Brain microvascular endothelial cell (primary cell): ENCODE measurements around the gene CLSTN2.

ENCODE experiments used
- DNase-seq: peaks from one replicate; pipeline ENCODE4 v3.0.0-alpha.2; 2020
- H3K27ac ChIP-seq: fragments of 250-450 bp; sonication (Bioruptor Pico); 2 replicates; pipeline ENCODE4 v1.5.1; 2020; ENCODE audit warnings: mild to moderate bottlenecking, moderate library complexity
- H3K27me3 ChIP-seq: fragments of 250-450 bp; sonication (Bioruptor Pico); replicated peaks from 2 replicates; pipeline ENCODE4 v1.5.1; 2020; ENCODE audit warnings: mild to moderate bottlenecking
- H3K36me3 ChIP-seq: fragments of 250-450 bp; sonication (Bioruptor Pico); replicated peaks from 2 replicates; pipeline ENCODE4 v1.5.1; 2020; ENCODE audit warnings: mild to moderate bottlenecking
- H3K4me3 ChIP-seq: 2 replicates; pipeline ENCODE4 v1.5.1; 2011; ENCODE audit warnings: low read depth, mild to moderate bottlenecking, control low read depth, low read length, moderate library complexity
- CTCF ChIP-seq: IDR thresholded peaks from 2 replicates; pipeline ENCODE4 v1.5.1; 2011; ENCODE audit warnings: low read depth, mild to moderate bottlenecking, moderate library complexity, low read length, control low read depth, inconsistent platforms; ENCODE audit errors: missing control alignments
- in situ Hi-C: cut with HindIII; loops from 2 replicates; pipeline ENCODE4 v1.10.0; 2017; ENCODE audit warnings: low sequenced_read_pairs, low pct_ligation_motif_present

The CLSTN2 gene

GRCh38 chr3:140167600-140168281 is 232.8 kb downstream of the CLSTN2 start:
- Histone ChIP-seq H3K27ac (no peak overlapping the region), H3K27me3 (no peaks in the 10 kb centered on the region), H3K36me3 (no peaks in the 10 kb centered on the region), H3K4me3 (no peak overlapping the region)
- in situ Hi-C loops: no loop called here
- TF ChIP-seq CTCF: no peak
- DNase-seq: no peak

GRCh38 chr3:140170612-140171011 is 235.6 kb downstream of the CLSTN2 start:
- in situ Hi-C loops: no loop called here
- Histone ChIP-seq H3K36me3 (no peaks in the 10 kb centered on the region), H3K27me3 (no peaks in the 10 kb centered on the region), H3K4me3 (no peak overlapping the region), H3K27ac (no peak overlapping the region)
- no peak for DNase-seq
- no peak for TF ChIP-seq CTCF

- no peak overlapping the region for H3K27ac ChIP-seq
- no peak for TF ChIP-seq CTCF
- H3K4me3 ChIP-seq: no peak overlapping the region
- H3K27me3 ChIP-seq: no peaks in the 10 kb centered on the region
- DNase-seq: no peak
- H3K36me3 ChIP-seq: no peaks in the 10 kb centered on the region
- in situ Hi-C loops: no loop called here
Measured at GRCh38 chr3:140176526-140176925, 241.5 kb downstream of the CLSTN2 start.

DNA sequence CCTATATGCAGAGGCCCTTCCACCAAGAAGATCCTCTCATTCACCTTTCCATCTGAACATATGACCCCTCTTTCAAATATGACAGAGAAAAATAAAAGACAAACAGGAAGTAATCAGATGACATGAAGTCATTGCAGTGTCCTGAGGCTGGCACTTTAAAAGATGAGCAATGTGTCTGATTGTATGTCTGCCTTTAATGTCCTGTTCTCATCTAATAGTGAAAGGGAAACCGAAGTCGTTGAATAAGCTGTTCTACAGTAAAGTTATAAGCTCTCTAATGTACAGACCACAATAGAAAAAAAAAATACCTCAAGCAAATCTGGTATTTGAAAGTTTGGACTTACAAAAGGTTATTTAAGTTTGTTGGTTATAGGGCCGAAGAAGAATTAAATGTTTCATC is 243.0 kb downstream of the CLSTN2 start:
- TF ChIP-seq CTCF: no peak
- in situ Hi-C loops: no loop called here
- Histone ChIP-seq H3K27ac (no peak overlapping the region), H3K36me3 (no peaks in the 10 kb centered on the region), H3K27me3 (no peaks in the 10 kb centered on the region), H3K4me3 (no peak overlapping the region)
- no peak for DNase-seq

GRCh38 chr3:140178482-140178881 is 243.5 kb downstream of the CLSTN2 start:
- Histone ChIP-seq H3K27ac (no peak overlapping the region), H3K27me3 (no peaks in the 10 kb centered on the region), H3K36me3 (no peaks in the 10 kb centered on the region), H3K4me3 (no peak overlapping the region)
- TF ChIP-seq CTCF: no peak
- no peak for DNase-seq
- in situ Hi-C loops: no loop called here

- DNase-seq: no peak
Measured at GRCh38 chr3:140180603-140181002, 245.6 kb downstream of the CLSTN2 start.

More at GRCh38 chr3:140180603-140181002, 245.6 kb downstream of the CLSTN2 start:
- in situ Hi-C loops: no loop called here
- Histone ChIP-seq H3K27me3 (no peaks in the 10 kb centered on the region), H3K27ac (no peak overlapping the region), H3K36me3 (no peaks in the 10 kb centered on the region), H3K4me3 (no peak overlapping the region)
- no peak for TF ChIP-seq CTCF
